ENCODE results near the gene OLIG2. TPM values are rescaled to one million over a fixed set of nuclear protein-coding genes. Genes with fewer than 3 reads are reported as not detected.

Gene OLIG2
- total RNA-seq, 1 experiment from 2014 or later, result not detected

GRCh38 chr21:33036430-33037162 lies 10.9 kb downstream of the OLIG2 start:
- POLR2A ChIA-PET, result interaction anchor here (0.9 kb wide), 1 partner anchor 16 kb away, joined by 3 read pairs; no protein-coding TSS in a partner anchor
- RAD21 ChIA-PET (ENCODE audit: low non-redundant PET in 1 of 2, low total read pairs in 2 of 2, uncharacterized antibody in 2 of 2, unreplicated experiment in 2 of 2), result no interaction called here
- no peak for TF ChIP-seq CBX3 (IDR thresholded peaks at IDR 0.05; ENCODE audit: low read depth)
- TF ChIP-seq EGR1 (IDR thresholded peaks at IDR 0.05; ENCODE audit: low read depth), result no peak
- no peak for TF ChIP-seq SRF (IDR thresholded peaks at IDR 0.05; ENCODE audit: low read depth)
- no peak for TF ChIP-seq SIN3A (IDR thresholded peaks at IDR 0.05; ENCODE audit: low read depth)
- no peak for TF ChIP-seq EZH2 (IDR thresholded peaks at IDR 0.05)
- no peak for TF ChIP-seq SP1 (IDR thresholded peaks at IDR 0.05; ENCODE audit: low read depth)
- no peak for TF ChIP-seq CTCF (IDR thresholded peaks at IDR 0.05 in 2 of 3, conservative IDR thresholded peaks at IDR 0.05 in 1 of 3; ENCODE audit: borderline replicate concordance in 1 of 3, insufficient read depth in 1 of 3, low read depth in 2 of 3, low read length in 2 of 3)
- TF ChIP-seq EZH2phosphoT487 (IDR thresholded peaks at IDR 0.05; ENCODE audit: borderline replicate concordance), result no peak
- no peak for TF ChIP-seq ATF3 (IDR thresholded peaks at IDR 0.05)
- no peak for TF ChIP-seq ZBTB33 (IDR thresholded peaks at IDR 0.05; ENCODE audit: extremely low read depth, insufficient replicate concordance, low read length)
- no peak for TF ChIP-seq CEBPB (IDR thresholded peaks at IDR 0.05; ENCODE audit: low read depth)
- no peak for TF ChIP-seq POLR2AphosphoS5 (IDR thresholded peaks at IDR 0.05; ENCODE audit: low read depth, low read length)
- no peak for TF ChIP-seq YY1 (IDR thresholded peaks at IDR 0.05; ENCODE audit: extremely low read depth, insufficient replicate concordance, low read depth, low read length)
- BruUV-seq (replicated peaks), result no TSS peak
- CTCF ChIA-PET, result no interaction called here
- DNase-seq (ENCODE audit: low read depth, low spot score), result no peak
- peaks cover 0 to 6% of the 10 kb centered on the region in 2 experiments; a peak in 1 of 4 replicates for H3K4me1 ChIP-seq (ENCODE audit: control insufficient read depth in 1 of 2, insufficient read depth in 2 of 2, low read length in 2 of 2)
- peaks cover under 1% of the 10 kb centered on the region; the same call in 1 of the 2 replicates for H3K27me3 ChIP-seq (ENCODE audit: insufficient read depth, low read length)
- no peaks in the 10 kb centered on the region for H4K20me1 ChIP-seq (ENCODE audit: insufficient read depth)
- no peaks in the 10 kb centered on the region for H3K79me2 ChIP-seq (ENCODE audit: insufficient read depth, low read length)
- no peak overlapping the region for H3K9ac ChIP-seq (ENCODE audit: low read length)
- H3K27ac ChIP-seq (ENCODE audit: low read depth, low read length), result no peak overlapping the region
- no peaks in the 10 kb centered on the region for H3K36me3 ChIP-seq (ENCODE audit: control insufficient read depth in 1 of 2, insufficient read depth in 2 of 2, low read length in 2 of 2)
- H2AFZ ChIP-seq (ENCODE audit: low read depth, low read length, poor library complexity, severe bottlenecking), result no peak overlapping the region
- no peak overlapping the region for H3K4me3 ChIP-seq (replicated peaks in 1 of 2; ENCODE audit: low read depth in 1 of 2, low read length in 2 of 2)
- no peaks in the 10 kb centered on the region for H3K9me3 ChIP-seq (ENCODE audit: control insufficient read depth in 1 of 2, insufficient read depth in 1 of 2, low read depth in 1 of 2, low read length in 2 of 2)
- peak; percentile 36; the same call in 1 of the 2 replicates for ATAC-seq
- intact Hi-C loops (cut with micrococcal nuclease), result no loop called here
- no peaks in the 10 kb centered on the region for H3K9me2 ChIP-seq (ENCODE audit: insufficient read depth)
- H3K4me2 ChIP-seq (ENCODE audit: low read length), result no peak overlapping the region
